ENCODE measurements around the gene SFMBT1. TPM values are rescaled to one million over a fixed set of nuclear protein-coding genes. Genes with fewer than 3 reads are reported as not detected.

The SFMBT1 gene
- total RNA-seq, 2 donors from 2014 or later = 6.9 to 17.6 TPM

DNA sequence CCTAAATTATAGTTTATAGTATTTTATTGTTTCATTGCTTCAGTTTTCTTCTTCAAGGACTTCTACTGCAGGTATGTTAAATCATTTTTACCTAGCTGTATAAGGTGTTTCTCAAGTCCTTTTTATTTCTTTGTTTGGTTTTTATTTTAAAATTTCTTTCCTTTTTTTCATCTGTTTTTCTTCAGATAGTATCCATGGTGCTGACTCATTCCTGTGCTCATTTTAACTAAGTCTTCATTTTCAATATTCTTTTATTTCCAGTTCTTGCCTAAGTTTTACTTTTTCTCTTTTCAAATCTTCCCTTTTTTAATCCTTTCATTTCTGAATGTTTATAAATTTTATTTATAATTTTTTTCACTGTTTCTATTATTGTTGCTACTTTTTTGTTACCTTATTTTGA is 106.3 kb downstream of the SFMBT1 start:
- H3K27me3 ChIP-seq = no peaks in the 10 kb centered on the region
- H3K36me3 ChIP-seq (replicated peaks in 1 of 2; ENCODE audit: insufficient read depth in 1 of 2, low read depth in 2 of 2) = peaks cover 0 to 1% of the 10 kb centered on the region in 2 donors
- no peak for DNase-seq
- intact Hi-C loops (cut with DNase I) = loop anchor here (10.0 kb wide), 1 partner anchor 135 kb away; no protein-coding TSS in a partner anchor
- no peak overlapping the region for H3K4me3 ChIP-seq
- H3K27ac ChIP-seq = no peak overlapping the region
- TF ChIP-seq, protein P1, sequence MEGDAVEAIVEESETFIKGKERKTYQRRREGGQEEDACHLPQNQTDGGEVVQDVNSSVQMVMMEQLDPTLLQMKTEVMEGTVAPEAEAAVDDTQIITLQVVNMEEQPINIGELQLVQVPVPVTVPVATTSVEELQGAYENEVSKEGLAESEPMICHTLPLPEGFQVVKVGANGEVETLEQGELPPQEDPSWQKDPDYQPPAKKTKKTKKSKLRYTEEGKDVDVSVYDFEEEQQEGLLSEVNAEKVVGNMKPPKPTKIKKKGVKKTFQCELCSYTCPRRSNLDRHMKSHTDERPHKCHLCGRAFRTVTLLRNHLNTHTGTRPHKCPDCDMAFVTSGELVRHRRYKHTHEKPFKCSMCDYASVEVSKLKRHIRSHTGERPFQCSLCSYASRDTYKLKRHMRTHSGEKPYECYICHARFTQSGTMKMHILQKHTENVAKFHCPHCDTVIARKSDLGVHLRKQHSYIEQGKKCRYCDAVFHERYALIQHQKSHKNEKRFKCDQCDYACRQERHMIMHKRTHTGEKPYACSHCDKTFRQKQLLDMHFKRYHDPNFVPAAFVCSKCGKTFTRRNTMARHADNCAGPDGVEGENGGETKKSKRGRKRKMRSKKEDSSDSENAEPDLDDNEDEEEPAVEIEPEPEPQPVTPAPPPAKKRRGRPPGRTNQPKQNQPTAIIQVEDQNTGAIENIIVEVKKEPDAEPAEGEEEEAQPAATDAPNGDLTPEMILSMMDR (IDR thresholded peaks at IDR 0.05) = no peak
- no peak for TF ChIP-seq POLR2A (IDR thresholded peaks at IDR 0.05)
- no peak for ATAC-seq
- no peaks in the 10 kb centered on the region for H3K9me3 ChIP-seq
- H3K4me1 ChIP-seq = no peaks in the 10 kb centered on the region

DNA sequence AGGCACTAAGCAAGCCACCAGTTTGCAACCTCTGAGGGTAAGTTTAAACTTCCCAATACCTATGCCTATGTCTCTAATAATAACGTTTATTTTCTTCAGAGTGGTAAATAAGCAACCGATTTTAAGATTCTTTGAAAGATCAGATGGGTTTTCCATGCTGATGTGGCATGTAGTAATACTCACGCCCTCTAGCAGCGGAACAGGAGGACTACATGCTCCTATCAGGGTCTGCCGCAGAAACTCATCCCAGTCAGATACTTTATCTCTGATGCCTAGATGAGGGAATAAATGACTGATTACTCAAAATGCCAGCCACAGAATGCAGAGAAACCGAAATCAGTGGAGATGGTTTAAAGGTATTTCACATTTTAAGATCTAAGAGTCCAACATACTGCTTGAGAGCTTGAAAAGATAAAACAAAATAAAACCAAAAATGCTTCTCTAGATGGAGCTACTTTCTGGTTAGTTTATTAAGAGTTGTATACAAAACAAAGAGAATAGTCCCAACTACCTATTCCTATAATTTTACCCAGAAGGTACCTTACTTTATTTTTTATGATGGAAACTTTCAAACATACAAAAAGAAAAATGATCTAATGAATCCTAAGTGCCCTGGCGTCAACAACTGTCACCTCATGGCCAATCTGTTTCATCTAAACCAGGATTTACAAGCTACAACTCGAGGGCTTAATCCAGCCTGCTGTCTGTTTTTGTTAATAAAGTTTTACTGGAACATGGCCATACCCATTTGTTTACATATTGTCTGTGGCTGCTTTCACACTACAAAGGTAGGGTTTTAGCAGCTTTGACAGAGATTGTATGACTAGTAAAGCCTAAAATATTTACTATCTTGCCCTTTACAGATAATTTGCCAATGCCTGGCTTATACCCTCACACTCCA is 111.0 kb downstream of the SFMBT1 start:
- ATAC-seq (peak; percentile 81), DNase-seq (peak; percentile 40 to 62 (median 58))
- Histone ChIP-seq H3K4me3 (no peak overlapping the region), H3K9me3 (no peaks in the 10 kb centered on the region), H3K36me3 (replicated peaks in 1 of 2; ENCODE audit: insufficient read depth in 1 of 2, low read depth in 2 of 2) (no peaks in the 10 kb centered on the region), H3K27ac (no peak overlapping the region), H3K4me1 (peaks cover 4% of the 10 kb centered on the region), H3K27me3 (no peaks in the 10 kb centered on the region)
- intact Hi-C loops (cut with DNase I) = loop anchor here (10.0 kb wide), 1 partner anchor 140 kb away; no protein-coding TSS in a partner anchor
- TF ChIP-seq POLR2A (IDR thresholded peaks at IDR 0.05) = no peak
- TF ChIP-seq, protein P1 (IDR thresholded peaks at IDR 0.05) = peak; percentile 23 to 78 (median 69)
- WGBS, 2 donors = 12 to 13% methylated on average over 8 of the region's 8 CpGs

- Histone ChIP-seq H3K27me3 (no peaks in the 10 kb centered on the region), H3K36me3 (replicated peaks in 1 of 2; ENCODE audit: insufficient read depth in 1 of 2, low read depth in 2 of 2) (no peaks in the 10 kb centered on the region), H3K9me3 (no peaks in the 10 kb centered on the region), H3K4me1 (peaks cover 16% of the 10 kb centered on the region), H3K4me3 (no peak overlapping the region), H3K27ac (no peak overlapping the region)
- intact Hi-C loops (cut with DNase I) = loop anchor here (2.0 to 10.0 kb wide), 2 partner anchors 105 to 143 kb away; no protein-coding TSS in a partner anchor
- ATAC-seq (no peak), DNase-seq (no peak)
- no peak for TF ChIP-seq POLR2A (IDR thresholded peaks at IDR 0.05)
- WGBS, 2 donors = 59 to 76% methylated on average over 2 of the region's 2 CpGs
Observed at GRCh38 chr3:52931889-52932288, 114.0 kb downstream of the SFMBT1 start.

- ATAC-seq = no peak
Observed at GRCh38 chr3:52931328-52931727, 114.5 kb downstream of the SFMBT1 start.

DNA sequence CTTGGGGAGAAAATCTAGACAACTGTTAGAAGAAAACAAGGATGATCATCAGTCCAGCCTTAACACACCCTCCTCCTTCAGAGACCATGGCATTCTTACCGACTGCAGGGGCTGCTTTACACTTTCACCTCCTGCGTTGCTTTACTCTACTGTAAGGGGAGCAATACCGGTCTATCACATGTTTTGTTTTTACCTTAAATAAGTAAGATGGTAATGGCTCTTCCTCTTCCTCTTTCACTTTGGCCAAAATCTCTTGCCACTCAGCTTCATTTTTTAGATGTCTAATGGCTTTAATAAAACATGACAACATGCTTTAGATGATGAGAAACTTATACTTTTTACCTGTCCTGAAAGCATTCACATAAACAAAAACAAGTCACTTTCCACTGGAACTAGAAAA is 115.1 kb downstream of the SFMBT1 start:
- no peak for ATAC-seq
- intact Hi-C loops (cut with DNase I) = loop anchor here (2.0 to 10.0 kb wide), 2 partner anchors 106 to 144 kb away; no protein-coding TSS in a partner anchor
- Histone ChIP-seq H3K4me3 (no peak overlapping the region), H3K27ac (no peak overlapping the region), H3K36me3 (replicated peaks in 1 of 2; ENCODE audit: insufficient read depth in 1 of 2, low read depth in 2 of 2) (no peaks in the 10 kb centered on the region), H3K4me1 (peaks cover 16% of the 10 kb centered on the region), H3K9me3 (no peaks in the 10 kb centered on the region), H3K27me3 (no peaks in the 10 kb centered on the region)
- 80 to 87% methylated on average over 3 of the region's 3 CpGs for WGBS, 2 donors
- no peak for DNase-seq
- no peak for TF ChIP-seq POLR2A (IDR thresholded peaks at IDR 0.05)
- TF ChIP-seq, protein P1 (IDR thresholded peaks at IDR 0.05) = no peak

More at GRCh38 chr3:52931328-52931727, 114.5 kb downstream of the SFMBT1 start:
- Histone ChIP-seq H3K4me1 (peaks cover 16% of the 10 kb centered on the region), H3K9me3 (no peaks in the 10 kb centered on the region), H3K4me3 (no peak overlapping the region), H3K36me3 (replicated peaks in 1 of 2; ENCODE audit: insufficient read depth in 1 of 2, low read depth in 2 of 2) (no peaks in the 10 kb centered on the region), H3K27ac (no peak overlapping the region), H3K27me3 (no peaks in the 10 kb centered on the region)
- DNase-seq = no peak
- WGBS, 2 donors = 84 to 86% methylated on average over 6 of the region's 6 CpGs
- TF ChIP-seq POLR2A (IDR thresholded peaks at IDR 0.05) = no peak
- TF ChIP-seq, protein P1 (IDR thresholded peaks at IDR 0.05) = no peak
- intact Hi-C loops (cut with DNase I) = loop anchor here (2.0 to 10.0 kb wide), 2 partner anchors 105 to 143 kb away; no protein-coding TSS in a partner anchor
